ENCODE data around the gene LYVE1.

The LYVE1 gene

DNA sequence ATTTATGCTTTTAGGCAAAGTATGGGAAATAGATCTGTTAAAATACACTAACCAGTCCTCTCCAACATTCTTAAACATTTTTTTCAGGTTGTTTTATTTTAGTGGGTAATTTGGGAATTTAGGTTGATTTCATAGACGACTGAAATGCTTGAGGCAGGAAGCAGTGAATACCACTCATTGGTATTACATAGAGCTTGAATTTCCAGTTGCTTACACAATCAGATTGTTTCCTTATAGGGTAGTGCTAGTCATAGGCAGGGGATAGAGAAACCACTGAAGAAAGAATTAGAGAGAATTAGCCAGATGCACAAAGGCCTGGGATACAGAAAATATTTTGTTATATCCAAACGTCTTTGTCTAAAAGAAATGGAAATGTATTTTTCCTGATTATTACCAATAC, 23.9 kb upstream of the LYVE1 start:
- DNase-seq (ENCODE audit: low read depth, low spot score): no peak

GRCh38 chr11:10591741-10592140, 23.3 kb upstream of the LYVE1 start:
- DNase-seq (ENCODE audit: low read depth, low spot score): no peak

DNA sequence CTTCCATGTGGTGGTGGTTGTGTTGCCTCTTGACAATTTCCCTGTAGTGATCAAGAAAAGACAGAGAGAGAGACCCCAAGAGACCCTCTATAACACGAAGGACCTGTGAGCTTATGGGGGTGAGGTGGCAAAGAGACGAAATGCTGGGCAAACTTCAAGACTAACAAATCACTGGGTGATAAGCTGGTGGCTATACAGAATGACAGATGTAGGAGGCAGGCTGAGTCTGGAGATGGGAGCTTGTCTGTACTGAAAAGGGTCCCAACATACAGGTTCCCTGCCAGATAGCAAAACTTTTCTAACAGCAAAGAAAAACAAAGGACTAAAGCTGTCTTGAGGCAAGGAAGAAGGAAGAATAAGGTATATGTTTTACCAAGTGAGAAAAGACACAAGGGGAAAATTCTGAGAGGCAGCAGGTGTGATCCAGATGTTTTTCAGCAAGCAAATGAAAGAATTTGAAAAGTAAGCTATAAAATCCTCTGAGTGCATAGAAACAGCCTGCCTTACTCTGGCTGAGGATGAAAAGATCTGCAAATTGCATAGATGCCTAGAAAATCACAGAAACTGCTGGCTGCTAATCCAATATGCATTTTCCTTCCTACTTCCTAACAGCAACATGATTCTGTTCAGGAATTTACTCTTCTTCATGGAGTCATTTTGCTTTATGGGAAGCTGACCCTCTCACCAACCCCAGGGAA, 21.9 kb upstream of the LYVE1 start:
- DNase-seq (ENCODE audit: low read depth, low spot score): no peak

- no peak for DNase-seq (ENCODE audit: low read depth, low spot score)
Measured at GRCh38 chr11:10588904-10589303, 20.4 kb upstream of the LYVE1 start.

GRCh38 chr11:10587995-10588394, 19.5 kb upstream of the LYVE1 start:
- no peak for DNase-seq (ENCODE audit: low read depth, low spot score)

GRCh38 chr11:10587388-10587787, 18.9 kb upstream of the LYVE1 start:
- no peak for DNase-seq (ENCODE audit: low read depth, low spot score)

DNA sequence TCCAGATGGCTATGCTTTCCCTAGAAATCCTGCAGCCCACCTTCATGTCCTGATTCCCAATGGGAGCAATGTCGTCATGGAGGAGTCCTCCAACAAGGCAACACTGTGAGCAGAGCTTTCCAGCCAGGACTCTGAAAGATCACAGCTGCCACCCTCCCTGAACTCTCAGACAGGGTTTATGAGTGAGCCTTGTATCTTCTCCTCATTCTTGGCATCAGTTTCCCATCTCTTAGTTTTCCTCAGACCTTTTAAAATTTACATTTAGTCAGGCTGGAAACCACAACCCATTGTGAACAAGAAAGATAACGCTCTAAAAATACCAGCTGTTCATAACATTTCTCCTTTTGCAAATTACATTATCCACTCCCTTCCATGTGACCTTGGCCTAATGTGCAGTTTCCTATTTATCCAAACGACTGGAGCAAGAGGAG, 15.6 kb upstream of the LYVE1 start:
- DNase-seq (ENCODE audit: low read depth, low spot score): no peak

DNA sequence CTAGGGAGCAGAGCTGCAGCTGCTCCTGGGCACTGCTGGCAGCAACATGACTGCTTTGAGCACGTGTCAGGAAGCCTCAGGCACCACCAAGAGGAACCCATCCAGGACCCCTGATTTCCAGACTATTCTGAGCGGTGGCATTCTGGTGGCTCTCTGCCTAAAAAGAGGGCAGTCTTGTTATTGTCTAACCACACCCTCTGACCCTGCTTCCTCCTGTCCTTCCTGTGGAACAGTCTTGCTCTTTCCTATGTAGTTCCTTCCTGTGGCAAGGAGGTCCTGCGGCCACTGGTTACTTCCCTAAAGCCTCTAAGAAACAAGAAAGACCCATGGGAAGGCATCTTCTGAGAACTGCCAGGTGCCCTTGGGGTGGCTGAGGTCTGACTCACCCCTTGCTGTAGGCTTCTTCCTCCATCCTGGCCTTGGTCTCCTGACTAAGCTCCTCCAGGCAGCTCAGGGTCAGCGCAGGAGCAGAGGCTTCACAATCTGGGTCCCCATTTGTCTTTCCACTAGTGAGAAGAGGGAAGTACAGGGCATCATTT, 13.1 kb upstream of the LYVE1 start:
- no peak for DNase-seq (ENCODE audit: low read depth, low spot score)

- DNase-seq (ENCODE audit: low read depth, low spot score): no peak
Measured at GRCh38 chr11:10580623-10581022, 12.2 kb upstream of the LYVE1 start.

DNA sequence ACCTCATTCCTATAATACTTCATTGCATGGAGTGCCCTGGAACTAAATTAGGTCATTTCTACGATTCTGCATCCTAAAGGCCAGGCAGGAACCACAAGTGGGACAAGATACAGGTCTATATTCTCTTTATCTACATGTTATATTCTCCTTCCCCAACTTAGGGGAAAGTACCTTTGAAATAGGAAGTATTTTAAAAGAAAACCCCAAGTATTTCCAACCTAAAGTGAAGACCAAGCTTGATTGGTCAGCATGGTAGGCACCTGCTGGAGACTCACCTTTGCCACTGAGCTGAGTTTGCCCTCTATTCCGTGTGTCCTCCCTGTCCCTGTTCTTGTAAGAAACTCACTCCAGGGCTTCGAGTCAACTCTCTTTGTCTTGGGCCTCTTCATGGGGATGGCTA, 11.2 kb upstream of the LYVE1 start:
- DNase-seq (ENCODE audit: low read depth, low spot score): no peak

- DNase-seq (ENCODE audit: low read depth, low spot score): no peak
Measured at GRCh38 chr11:10576035-10576398, 7.6 kb upstream of the LYVE1 start.

DNA sequence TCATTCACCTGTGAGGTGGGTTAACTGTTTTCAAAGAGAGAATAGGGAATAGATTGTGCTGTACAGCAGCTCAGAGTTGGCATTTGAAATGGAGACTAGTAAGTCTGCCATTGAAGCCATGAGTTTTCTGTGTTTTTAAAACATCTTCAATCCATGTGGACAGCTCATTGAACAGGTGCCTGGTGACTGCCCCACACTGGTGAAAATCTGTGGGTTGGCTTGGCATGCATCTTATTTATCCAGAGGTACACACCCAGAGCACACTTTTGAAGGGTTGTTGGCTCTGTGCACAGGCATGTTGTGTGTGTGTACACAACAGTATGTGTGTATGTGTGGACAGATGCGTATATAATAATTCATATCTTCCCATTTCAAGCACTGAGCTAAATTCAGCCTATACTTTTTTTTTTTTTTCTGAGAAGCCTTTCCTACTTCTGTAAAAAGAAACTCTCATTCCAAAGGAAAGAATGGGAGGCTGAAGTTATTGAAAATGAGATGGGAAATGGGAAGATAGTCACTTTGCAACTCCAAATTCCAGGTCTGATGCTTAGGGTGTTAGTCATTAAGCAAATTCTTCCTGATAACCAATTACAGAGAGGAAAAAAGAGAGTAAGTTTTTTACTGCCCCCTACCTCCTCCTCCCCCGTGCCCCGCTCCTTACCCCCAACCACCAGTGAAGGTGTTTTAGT, 7.0 kb upstream of the LYVE1 start:
- no peak for DNase-seq (ENCODE audit: low read depth, low spot score)

- DNase-seq (ENCODE audit: low read depth, low spot score): no peak
Measured at GRCh38 chr11:10573556-10573955, 5.1 kb upstream of the LYVE1 start.

DNA sequence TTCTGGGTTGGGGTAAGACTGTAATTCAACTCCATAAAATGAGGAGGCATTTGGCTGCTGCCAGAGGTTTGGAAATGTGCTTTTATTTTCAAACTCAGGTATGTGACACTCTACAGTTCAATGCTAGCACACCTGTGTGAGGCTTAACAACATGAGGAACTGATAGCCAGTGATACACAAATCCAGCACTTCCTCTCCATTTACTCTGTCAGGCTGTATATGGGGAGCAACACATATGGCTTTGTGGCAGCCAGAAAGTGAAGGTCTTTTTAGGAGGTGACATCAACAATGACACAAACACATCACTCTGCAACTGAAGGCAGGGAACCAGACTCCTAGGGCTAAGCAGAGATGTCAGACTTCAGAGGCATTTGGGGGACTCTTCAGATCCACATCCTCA, 4.6 kb upstream of the LYVE1 start:
- no peak for DNase-seq (ENCODE audit: low read depth, low spot score)

GRCh38 chr11:10572533-10572932, 4.1 kb upstream of the LYVE1 start:
- no peak for DNase-seq (ENCODE audit: low read depth, low spot score)

- DNase-seq (ENCODE audit: low read depth, low spot score): no peak
Measured at GRCh38 chr11:10567446-10567845, 1.0 kb downstream of the LYVE1 start.

DNA sequence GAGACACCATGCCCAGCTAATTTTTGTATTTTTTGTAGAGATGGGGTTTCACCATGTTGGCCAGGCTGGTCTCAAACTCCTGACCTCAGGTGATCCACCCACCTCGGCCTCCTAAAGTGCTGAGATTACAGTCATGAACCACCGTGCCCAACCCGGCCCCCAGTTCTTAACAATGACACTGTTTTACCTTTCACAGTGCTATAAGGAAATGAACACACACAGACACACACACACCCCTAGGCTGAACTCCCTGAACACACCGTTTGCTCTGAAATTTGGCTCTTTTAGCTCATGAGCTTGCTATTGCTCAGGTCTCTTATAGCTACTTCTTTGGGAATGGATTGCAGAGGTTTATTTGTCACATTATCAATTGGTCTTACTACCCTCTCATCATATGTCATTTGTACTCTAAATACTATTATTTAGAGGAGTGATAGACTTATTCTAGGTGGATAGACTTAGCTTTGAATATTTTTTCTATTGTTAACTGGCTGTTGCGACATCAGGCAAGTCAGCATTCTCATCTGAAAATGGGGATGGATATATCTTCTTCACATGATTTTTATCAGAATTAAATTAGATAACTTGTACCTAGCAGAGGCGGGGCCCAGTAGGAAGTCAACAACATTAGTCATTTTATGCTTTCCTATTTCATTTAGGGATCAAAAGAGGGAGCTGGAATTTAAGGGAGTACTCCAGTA, 2.1 kb downstream of the LYVE1 start:
- no peak for DNase-seq (ENCODE audit: low read depth, low spot score)

- no peak for DNase-seq (ENCODE audit: low read depth, low spot score)
Measured at GRCh38 chr11:10565493-10565892, 3.0 kb downstream of the LYVE1 start.

DNA sequence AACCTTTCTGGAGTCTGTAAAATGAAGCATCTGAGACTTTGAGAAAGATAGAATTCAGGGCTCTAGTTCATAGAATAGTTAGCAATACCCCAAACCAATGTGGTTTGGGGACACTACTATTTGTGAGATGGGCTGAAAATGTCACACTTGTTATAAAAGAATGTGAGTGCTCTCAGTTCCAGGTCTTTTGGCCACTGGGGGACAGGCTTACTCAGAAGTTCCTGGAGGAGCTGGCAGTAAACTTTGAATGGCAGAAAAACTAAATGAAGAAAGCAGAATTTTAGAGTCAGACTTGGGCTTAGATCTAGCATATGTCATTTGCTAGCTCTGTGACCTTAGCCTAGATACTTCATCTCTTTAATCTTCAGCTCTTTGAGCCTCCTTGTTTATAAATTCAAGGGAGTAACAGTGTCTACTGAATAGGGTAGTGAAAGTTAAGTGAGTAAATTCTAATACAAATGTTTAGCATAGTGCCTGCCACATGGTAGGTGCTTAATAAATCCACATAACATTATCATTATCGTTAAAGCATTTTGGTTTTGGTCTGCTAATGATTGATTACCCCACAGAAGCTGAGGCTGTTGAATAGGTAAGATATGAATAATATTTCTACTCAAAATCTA, 3.7 kb downstream of the LYVE1 start:
- DNase-seq (ENCODE audit: low read depth, low spot score): no peak

- no peak for DNase-seq (ENCODE audit: low read depth, low spot score)
Measured at GRCh38 chr11:10564030-10564429, 4.4 kb downstream of the LYVE1 start.

GRCh38 chr11:10561947-10562346, 6.5 kb downstream of the LYVE1 start:
- no peak for DNase-seq (ENCODE audit: low read depth, low spot score)

All from ELF-1 (cell line).